Endothelial cell of hepatic sinusoid (primary cell): ENCODE results near the gene RACK1.
"Not testable (repeated sequence)": the region's sequence is repeated elsewhere in the genome, so short reads cannot be mapped to it uniquely, and the experiment has no call there.

ENCODE experiments used
- in situ Hi-C: cut with HindIII; loops from 2 replicates; pipeline ENCODE4 v1.10.0; 2017; ENCODE audit warnings: low sequenced_read_pairs

Gene RACK1

GRCh38 chr5:181217111-181217802 lies 26.4 kb downstream of the RACK1 start:
- in situ Hi-C loops = no loop called here

- in situ Hi-C loops = no loop called here
Measured at GRCh38 chr5:181215997-181216989, 27.4 kb downstream of the RACK1 start.

- in situ Hi-C loops = not testable (repeated sequence)
Measured at GRCh38 chr5:181214249-181214648, 29.5 kb downstream of the RACK1 start.

GRCh38 chr5:181212934-181213333 lies 30.8 kb downstream of the RACK1 start:
- in situ Hi-C loops = no loop called here

GRCh38 chr5:181212080-181212479 lies 31.6 kb downstream of the RACK1 start:
- in situ Hi-C loops = no loop called here

GRCh38 chr5:181211208-181211607 lies 32.5 kb downstream of the RACK1 start:
- in situ Hi-C loops = no loop called here

- in situ Hi-C loops = not testable (repeated sequence)
Measured at GRCh38 chr5:181210698-181211097, 33.0 kb downstream of the RACK1 start.

- in situ Hi-C loops = not testable (repeated sequence)
Measured at GRCh38 chr5:181210148-181210547, 33.6 kb downstream of the RACK1 start.

- in situ Hi-C loops = not testable (repeated sequence)
Measured at GRCh38 chr5:181209006-181209405, 34.7 kb downstream of the RACK1 start.

- in situ Hi-C loops = no loop called here
Measured at GRCh38 chr5:181207960-181208253, 35.8 kb downstream of the RACK1 start.

GRCh38 chr5:181207214-181207959 lies 36.3 kb downstream of the RACK1 start:
- in situ Hi-C loops = no loop called here

- in situ Hi-C loops = no loop called here
Measured at GRCh38 chr5:181205761-181206649, 37.7 kb downstream of the RACK1 start.

GRCh38 chr5:181204826-181205760 lies 38.6 kb downstream of the RACK1 start, which contains the start of gene TRIM7:
TSS of gene TRIM7 (minus strand) at chr5:181205196. CDS start at chr5:181205110, 86 bp downstream.
- in situ Hi-C loops = no loop called here

- in situ Hi-C loops = no loop called here
Measured at GRCh38 chr5:181204113-181204825, 39.4 kb downstream of the RACK1 start.

- in situ Hi-C loops = no loop called here
Measured at GRCh38 chr5:181203777-181204112, 40.0 kb downstream of the RACK1 start.

GRCh38 chr5:181203093-181203711 lies 40.5 kb downstream of the RACK1 start:
- in situ Hi-C loops = no loop called here

- in situ Hi-C loops = no loop called here
Measured at GRCh38 chr5:181200816-181201215, 42.9 kb downstream of the RACK1 start.
